K562 treated with DMSO at 1 percent for 48 hours (cell line): Measurements from ENCODE around the gene ZFP37. TPM values are rescaled to one million over a fixed set of nuclear protein-coding genes. Genes with fewer than 3 reads are reported as not detected.

Experiments used
- total RNA-seq: library from RNA; unstranded; fragments of 300-600 nt; gene quantifications from 2 replicates; pipeline ENCODE4 v1.2.3, GENCODE V29; 2022; ENCODE audit warnings: low replicate concordance; ENCODE audit errors: extremely low read depth

Gene ZFP37
- not detected in 2 replicates for total RNA-seq

GRCh38 chr9:113056191-113057106 lies at the start of gene ZFP37:
Gene ZFP37, minus strand, starts transcription at chr9:113056724. Its CDS starts 36 bp downstream, at chr9:113056688.

GRCh38 chr9:113011911-113012381 lies 44.6 kb downstream of the ZFP37 start, which contains the start of gene ZNF883:
Gene ZNF883, minus strand, starts transcription at chr9:113012192.

Other genes starting within 250 kb of the ZFP37 start
- gene SLC46A2, start 165.8 kb downstream of the ZFP37 start, total RNA-seq, result not detected in 2 replicates
- not detected in 2 replicates for gene ZNF883, start 44.5 kb downstream of the ZFP37 start, total RNA-seq
- not detected in 2 replicates for gene SLC31A2, start 94.3 kb upstream of the ZFP37 start, total RNA-seq
- gene FKBP15, start 164.6 kb upstream of the ZFP37 start, total RNA-seq, result not detected in 2 replicates
- not detected in 2 replicates for gene SLC31A1, start 164.8 kb upstream of the ZFP37 start, total RNA-seq
- gene CDC26, start 218.8 kb upstream of the ZFP37 start, total RNA-seq, result not detected in 2 replicates
- not detected in 2 replicates for gene PRPF4, start 218.9 kb upstream of the ZFP37 start, total RNA-seq
- not detected in 2 replicates for gene RNF183, start 246.7 kb upstream of the ZFP37 start, total RNA-seq